HG03571 (cell line): Measurements from ENCODE around the gene IPPK.
"Not testable (repeated sequence)": the region's sequence is repeated elsewhere in the genome, so short reads cannot be mapped to it uniquely, and the experiment has no call there.

ENCODE experiments used
- ATAC-seq: cut with Tn5 transposase; IDR thresholded peaks from one replicate; pipeline ENCODE4 v1.9.1; 2021; ENCODE audit not compliant: unreplicated experiment

IPPK gene

DNA sequence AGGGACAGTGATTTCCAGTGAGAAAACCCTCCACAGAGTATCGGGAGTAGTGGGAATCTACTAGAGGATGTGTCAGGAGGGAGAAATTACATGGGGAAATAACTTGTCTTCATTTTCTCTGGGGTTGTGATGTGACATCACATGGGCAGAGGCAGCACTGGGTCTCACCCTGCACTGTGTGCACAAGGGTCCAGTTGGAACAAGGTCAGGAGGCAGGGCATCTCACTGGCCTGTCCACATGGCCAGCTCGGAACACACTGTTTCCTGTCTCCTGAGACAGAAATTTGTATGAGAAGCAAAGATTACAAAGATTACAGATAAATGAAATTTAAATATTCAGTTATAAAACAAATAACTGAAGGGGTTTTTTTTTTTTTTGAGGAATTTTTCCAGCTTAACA is 71.5 kb downstream of the IPPK start:
- no peak for ATAC-seq

- no peak for ATAC-seq
Measured at GRCh38 chr9:92595930-92596329, 74.0 kb downstream of the IPPK start.

DNA sequence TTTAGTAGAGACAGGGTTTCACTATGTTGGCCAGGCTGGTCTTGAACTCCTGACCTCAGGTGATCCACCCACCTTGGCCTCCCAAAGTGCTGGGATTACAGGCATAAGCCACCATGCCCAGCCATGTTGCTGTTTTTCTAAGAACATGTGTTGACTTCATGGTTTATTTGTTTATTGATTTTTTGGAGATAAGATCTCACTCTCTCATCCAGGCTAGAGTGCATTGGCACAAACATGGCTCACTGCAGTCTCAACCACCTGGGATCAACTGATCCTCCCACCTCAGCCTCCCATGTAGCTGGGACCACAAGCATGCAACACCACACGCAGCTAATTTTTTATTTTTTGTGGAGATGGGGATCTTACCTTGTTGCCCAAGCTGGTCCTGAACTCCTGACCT is 74.9 kb downstream of the IPPK start:
- not testable (repeated sequence) for ATAC-seq

DNA sequence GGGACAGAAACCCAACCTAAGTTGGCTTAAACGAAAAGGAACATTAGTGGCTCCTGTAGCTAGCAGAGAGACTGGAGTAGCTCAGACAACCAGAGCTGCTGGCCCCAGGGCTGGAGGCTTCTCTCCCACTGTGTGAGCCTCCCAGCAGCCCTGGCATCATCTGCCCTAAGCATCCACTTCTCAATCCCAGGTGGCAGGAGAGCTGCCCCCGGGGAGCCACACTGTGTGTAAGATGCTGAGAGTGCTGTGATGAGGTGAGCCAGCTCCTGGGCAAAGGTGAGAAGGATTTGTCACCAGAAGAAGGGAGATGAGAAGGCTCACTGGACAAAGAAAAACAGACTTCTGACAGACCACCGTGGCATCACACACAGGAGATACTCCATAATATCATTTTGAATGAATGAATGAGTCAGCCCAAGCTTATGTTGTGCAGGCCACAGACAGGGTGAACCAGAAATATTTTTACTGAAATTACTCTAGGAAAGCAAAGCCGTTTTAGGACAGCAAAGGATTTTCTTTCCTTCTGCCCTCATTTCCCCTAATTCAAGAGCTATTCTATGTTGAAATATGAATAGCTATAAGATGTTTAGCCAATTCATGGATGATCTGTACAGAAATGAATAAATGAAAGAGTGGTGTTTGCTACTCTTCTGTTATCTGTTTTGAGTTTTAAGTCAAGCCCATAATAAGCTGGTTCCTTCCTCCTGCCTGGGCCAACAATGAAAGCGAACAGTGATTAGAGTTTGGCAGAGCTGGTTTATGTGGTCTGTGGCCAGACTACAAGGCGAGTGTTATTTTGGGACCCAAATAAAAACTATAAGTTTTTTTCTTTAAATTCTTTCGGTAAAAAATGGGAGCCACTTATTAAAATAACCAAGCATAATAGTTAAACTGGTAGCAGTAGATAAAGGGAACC is 76.7 kb downstream of the IPPK start:
- ATAC-seq, result no peak

GRCh38 chr9:92592537-92592936 is 77.4 kb downstream of the IPPK start:
- no peak for ATAC-seq

DNA sequence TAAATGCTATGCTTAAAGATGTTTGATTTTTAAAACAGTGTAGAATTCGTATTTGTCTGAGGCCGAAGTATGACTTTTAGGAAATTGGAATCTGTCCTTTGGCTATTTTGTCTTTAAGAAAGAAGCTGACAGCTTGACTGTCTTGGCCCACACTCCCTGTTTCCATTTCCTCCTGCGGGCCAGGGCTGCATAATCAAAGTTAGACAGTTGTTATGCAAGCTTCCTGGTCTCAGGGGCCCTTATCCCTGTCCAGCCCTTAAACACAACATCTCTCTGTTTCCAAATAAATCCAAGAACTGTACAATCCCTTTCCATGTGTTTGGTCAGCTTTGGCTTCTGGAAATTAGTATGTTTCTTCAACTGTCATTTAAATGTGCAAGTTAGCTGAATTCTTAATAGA is 79.6 kb downstream of the IPPK start:
- no peak for ATAC-seq

- no peak for ATAC-seq
Measured at GRCh38 chr9:92589923-92590322, 80.0 kb downstream of the IPPK start.

- no peak for ATAC-seq
Measured at GRCh38 chr9:92576175-92576574, 93.8 kb downstream of the IPPK start.

- not testable (repeated sequence) for ATAC-seq
Measured at GRCh38 chr9:92573612-92574011, 96.3 kb downstream of the IPPK start.

- not testable (repeated sequence) for ATAC-seq
Measured at GRCh38 chr9:92571871-92572270, 98.1 kb downstream of the IPPK start.

GRCh38 chr9:92564982-92565381 is 104.9 kb downstream of the IPPK start:
- no peak for ATAC-seq

DNA sequence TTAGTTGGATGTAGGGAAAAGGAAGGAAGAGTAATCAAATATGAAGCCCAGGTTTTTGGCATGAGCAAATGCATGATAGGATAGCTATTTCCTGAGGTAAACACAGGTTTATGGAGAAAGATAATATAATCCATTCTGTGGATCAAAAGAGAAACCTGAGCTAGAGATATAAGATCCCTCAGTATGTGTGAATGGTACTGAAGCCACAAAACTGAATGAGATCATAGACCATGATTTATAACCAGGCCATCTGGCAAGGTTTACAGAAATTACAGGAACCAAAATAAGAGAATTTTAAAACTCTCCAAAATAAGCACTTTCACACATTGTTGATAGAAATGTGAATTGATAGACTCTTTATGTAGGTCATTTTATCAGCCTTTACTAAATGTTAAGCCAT is 105.4 kb downstream of the IPPK start:
- ATAC-seq, result no peak
